HG02588 (cell line): ENCODE measurements around the gene OSBPL9.
A peak's percentile ranks its signal among the peaks of the same experiment; 100 is the strongest.

Source experiments
- ATAC-seq: cut with Tn5 transposase; IDR thresholded peaks from one replicate; pipeline ENCODE4 v1.9.1; 2021; ENCODE audit warnings: mild to moderate bottlenecking, moderate library complexity; ENCODE audit not compliant: unreplicated experiment

Gene OSBPL9

GRCh38 chr1:51661081-51661518 is 44.2 kb downstream of the OSBPL9 start:
- no peak for ATAC-seq

- ATAC-seq, result no peak
These were observed 46.2 kb downstream of the OSBPL9 start for GRCh38 chr1:51663105-51663504.

DNA sequence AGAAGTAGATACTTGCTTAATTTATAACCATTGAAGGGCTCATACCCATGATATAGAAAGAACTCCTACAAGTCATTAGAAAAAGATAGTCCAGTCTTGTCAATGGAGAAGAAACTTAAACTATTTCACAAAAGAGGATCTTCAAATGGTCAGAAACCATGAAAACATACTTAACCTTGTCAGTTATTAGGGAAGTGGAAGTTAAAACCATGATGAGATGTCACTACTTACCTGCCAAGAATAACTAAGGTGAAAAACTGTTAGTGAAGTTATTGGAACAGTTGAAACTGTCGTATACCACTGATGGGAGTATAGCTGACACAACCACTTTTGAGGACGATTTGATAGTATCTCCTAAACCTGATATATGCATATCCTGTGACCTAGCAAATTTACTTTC is 46.8 kb downstream of the OSBPL9 start:
- no peak for ATAC-seq

DNA sequence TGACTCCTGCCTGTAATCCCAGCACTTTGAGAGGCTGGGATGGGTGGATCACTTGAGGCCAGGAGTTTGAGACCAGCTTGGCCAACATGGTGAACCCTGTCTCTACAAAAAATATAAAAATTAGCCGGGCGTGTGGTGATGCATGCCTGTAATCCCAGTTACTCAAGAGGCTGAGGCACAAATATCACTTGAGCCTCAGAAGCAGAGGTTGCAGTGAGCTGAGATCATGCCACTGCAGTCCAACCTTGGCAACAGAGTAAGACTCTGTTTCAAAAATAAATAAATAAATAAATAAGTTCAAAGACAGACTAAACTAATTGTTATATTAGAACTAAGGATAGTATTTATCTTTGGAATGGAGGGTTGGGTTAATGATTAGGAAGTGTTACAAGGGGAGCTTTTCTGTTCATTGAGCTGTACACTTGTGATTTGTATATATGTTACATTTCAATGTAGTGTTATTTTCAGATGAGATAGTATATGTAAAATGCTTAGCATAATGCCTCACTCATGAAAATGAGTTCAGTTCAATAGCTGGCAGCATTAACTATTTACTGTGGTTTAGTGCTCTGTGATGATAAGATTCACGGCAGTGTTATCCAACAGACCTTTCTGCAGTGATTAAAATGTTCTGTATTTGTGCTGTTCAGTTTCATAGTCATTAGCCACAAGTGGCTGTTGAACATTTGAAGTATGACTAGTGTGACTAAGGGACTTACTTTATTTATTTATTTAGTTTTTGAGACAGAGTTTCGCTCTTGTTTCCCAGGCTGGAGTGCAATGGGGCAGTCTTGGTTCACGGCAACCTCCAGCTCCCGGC is 47.7 kb downstream of the OSBPL9 start:
- ATAC-seq, result no peak

DNA sequence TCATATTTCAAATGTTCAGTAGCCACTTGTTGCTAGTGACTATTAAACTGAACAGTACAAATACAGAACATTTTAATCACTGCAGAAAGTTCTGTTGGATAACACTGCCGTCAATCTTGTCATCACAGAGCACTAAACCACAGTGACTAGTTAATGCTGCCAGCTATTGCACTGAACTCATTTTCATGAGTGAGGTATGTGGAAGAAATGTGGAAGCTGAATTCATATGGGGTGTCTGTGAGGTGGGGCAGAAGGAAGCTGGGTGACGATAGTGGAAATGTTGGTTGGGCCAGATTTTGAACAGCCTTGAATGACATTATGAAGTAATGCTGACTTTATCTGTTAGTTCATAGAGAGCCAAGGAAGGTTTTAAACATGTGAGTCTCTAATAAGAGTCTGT is 49.6 kb downstream of the OSBPL9 start:
- ATAC-seq, result no peak

DNA sequence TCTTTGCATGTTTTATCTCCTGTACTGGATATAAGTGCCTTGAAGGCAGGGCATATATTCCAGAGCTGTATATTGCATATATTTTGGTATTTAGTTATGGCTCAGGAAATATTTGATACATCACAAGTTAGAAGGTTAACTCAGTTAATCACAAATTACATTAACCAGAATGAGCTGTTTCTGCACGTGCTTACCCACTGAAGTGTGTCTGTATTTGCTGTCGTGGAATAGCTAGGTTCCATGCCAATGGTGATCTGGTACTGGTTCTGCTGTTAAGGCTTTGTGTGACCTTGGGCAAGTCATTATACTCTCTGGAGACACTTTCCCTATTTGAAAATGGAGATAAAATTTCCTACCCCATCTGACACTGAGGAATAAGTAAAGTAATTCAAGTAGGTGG is 50.7 kb downstream of the OSBPL9 start:
- ATAC-seq, result no peak

DNA sequence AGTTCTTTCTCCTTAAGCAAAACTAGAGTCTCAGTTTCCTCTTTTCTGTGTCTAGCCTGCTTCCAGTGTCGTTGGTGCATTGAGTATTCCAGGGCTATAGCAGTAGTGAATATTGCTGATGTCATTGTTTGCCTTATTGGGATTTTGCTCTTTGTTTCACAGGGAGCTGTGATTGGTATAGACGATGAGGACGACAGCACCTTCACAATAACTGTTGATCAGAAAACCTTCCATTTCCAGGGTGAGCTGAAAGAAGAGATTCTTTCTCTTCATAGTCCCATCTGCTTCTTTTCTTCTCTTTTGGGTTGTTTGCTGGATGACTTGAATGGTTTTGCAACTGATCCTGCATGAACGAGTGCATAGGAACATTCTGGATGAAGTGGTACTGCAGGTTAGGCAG is 52.4 kb downstream of the OSBPL9 start:
- ATAC-seq, result no peak

DNA sequence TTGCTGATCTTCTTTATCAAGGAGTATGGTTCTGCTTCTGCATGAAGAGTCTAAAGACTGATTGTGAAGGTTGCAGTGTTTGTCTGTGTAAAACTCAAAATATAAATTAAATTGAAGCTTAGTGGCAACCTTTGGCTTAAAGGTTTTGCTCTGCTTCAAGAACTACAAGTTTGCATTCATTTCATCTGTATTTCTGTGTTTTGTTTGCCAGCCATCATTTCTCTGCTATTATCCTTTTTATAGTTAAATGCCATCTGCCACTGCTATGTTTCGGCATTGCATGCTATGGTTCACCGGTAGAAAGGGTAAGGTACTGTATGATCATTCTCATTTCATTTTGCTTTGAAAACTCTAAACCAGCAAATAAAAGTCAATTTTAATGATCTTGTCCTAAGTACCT is 52.9 kb downstream of the OSBPL9 start:
- ATAC-seq, result no peak

DNA sequence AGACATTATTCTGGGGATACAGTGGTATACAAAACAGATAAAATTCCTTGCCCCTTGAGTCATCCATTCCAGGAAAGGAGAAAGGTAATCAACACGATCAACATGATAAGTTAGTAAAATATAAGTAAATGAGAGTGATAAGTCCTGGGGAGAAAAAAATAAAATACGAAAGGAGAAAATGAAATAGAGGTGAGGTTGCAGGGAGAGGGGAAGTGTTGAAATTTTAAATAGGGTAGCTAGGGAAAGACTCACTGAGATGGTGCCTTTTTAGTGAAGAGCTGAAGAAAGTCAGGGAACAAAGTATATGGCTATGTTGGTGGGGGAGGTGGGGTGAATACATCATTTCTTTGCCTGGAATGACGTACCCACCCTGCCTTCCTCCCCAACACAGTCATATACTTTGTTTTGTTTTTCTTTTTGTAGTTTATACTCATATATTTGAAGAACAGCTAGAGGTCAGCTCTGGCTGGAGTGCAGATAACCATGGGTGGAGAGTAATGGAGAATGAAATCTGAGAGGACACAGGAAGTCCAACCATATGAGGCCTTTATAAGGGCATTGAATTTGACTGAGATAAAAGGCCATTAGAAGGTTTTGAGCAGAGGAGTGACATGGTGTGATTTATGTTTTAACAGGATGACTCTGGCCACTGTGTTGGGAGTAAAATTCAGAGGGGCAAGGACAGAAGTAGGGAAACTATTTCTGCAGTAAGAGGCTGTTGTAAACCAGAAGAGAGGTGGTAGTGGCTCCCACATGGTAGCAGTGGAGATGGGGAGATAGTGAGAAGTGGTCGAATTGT is 54.8 kb downstream of the OSBPL9 start:
- no peak for ATAC-seq

GRCh38 chr1:51673279-51673678 is 56.4 kb downstream of the OSBPL9 start:
- no peak for ATAC-seq

DNA sequence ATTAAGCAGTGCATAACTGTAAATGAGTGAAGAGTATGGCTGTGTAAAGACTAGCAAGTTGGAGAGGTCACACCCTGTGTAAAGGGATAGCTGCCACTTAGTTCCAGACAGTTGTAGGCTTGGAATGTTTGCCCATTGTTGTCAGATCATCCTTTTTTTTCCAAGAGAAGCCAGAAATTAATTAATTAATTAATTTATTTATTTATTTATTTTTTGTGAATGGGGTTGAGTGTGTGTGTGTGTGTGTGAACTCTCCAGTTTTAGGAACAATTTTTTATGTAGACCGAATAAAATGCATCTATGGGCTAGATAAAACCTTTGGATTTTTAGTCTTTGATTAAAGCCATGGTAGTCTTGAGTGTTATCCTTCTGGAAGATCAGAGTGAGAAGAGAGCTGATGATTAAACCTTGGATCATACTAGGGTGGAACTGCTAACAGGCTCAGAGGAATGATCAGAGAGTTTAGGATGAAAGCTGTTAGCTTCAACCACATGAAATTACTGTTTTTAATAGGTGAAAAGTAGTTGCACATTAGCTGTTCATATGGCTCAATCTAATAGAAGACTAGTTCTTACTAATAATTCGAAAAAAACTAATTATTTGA is 58.4 kb downstream of the OSBPL9 start:
- ATAC-seq, result no peak

GRCh38 chr1:51679435-51679834 is 62.5 kb downstream of the OSBPL9 start:
- peak; percentile 51 for ATAC-seq

- ATAC-seq, result no peak
These were observed 67.9 kb downstream of the OSBPL9 start for GRCh38 chr1:51684776-51685175.

GRCh38 chr1:51686450-51686849 is 69.6 kb downstream of the OSBPL9 start:
- ATAC-seq, result no peak

- ATAC-seq, result no peak
These were observed 72.2 kb downstream of the OSBPL9 start for GRCh38 chr1:51689075-51689440.

DNA sequence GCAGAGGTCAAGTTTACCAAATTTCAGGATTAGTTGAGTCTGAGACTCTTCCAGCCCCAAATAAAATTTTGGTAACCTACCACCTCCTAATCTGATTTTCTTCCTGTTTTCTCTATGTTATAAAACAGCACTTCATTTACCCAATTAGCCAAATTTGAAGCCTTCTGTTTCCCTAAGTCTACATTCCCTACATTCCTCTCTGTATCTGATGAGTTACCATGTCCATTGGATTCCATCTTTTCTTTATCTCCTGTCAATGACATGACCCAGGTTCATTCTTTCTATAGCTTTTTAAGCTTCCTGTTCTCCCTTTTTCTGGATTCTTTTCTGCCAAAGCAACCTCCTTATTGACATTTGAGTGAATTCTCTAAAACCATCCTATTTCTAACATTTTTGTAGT is 72.8 kb downstream of the OSBPL9 start:
- ATAC-seq, result no peak

- ATAC-seq, result no peak
These were observed 73.5 kb downstream of the OSBPL9 start for GRCh38 chr1:51690285-51690961.

DNA sequence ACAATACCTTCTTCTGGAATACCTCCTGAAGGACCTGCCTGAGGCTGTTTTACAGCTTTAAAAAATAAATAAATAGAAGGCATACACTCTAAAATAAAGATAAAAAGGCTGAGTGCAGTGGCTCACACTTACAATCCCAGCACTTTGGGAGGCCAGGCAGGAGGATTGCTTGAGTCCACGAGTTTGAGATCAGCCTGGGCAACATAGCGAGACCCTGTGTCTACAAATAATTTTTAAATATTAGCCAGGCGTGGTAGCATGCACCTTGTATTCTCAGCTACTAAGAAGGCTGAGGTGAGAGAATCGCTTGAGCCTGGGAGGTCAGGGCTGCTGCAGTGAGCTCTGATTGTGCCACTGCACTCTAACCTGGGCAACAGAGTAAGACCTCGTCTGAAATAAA is 75.0 kb downstream of the OSBPL9 start:
- no peak for ATAC-seq

- ATAC-seq, result no peak
These were observed 76.7 kb downstream of the OSBPL9 start for GRCh38 chr1:51693419-51694155.

DNA sequence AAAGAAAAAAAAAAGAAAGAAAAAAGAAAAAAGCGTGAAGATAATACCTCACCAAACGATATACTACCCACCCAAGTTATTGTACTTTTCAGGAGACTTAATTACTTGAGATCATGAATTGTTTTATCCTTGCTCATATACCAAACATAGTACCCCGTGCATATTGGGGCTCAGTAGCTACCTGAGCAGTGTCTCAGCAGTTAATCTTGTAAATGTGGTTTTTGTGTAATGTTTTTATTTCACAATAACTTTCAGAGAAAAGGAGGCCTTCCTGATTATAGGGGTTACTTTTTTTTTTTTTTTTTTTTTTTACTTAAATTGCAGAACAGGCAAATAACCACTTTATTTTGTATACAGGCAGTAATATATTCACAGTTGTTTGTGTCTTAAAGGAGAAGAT is 80.3 kb downstream of the OSBPL9 start:
- ATAC-seq, result no peak

DNA sequence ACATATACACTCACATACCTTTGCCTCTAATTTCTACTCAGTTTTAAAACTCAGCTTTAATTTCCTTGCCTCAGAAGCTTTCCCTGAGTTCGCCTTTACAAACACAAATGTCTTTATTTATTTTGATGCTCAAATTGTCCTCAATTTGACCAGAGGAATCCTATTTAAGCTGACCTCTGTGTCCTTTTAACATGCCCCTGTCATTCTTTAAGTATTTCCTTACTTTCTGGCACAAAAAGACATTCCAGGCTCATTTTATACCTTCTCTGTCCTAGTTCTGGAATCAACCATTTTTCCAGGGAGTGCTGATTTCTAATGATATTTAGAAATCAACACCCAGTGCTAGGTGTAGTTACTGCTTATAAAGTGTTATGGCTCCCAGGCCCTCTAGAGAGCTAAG is 82.5 kb downstream of the OSBPL9 start:
- ATAC-seq, result no peak
